Activated B cell treated with CpG ODN at 0.5 μM for 24 hours (primary cell): ENCODE results near the gene IDE. TPM values are rescaled to one million over a fixed set of nuclear protein-coding genes. Genes with fewer than 3 reads are reported as not detected.
"Not testable (repeated sequence)": the region's sequence is repeated elsewhere in the genome, so short reads cannot be mapped to it uniquely, and the experiment has no call there.

Source experiments
- ATAC-seq: fragments of 200-7000 bp; cut with Tn5 transposase; one replicate; pipeline ENCODE4 v1.10.0; 2021; ENCODE audit warnings: low read depth, mild to moderate bottlenecking, moderate library complexity
- CTCF ChIA-PET: fragments of 350-600 bp; sonication (Branson Sonifier 250); formaldehyde crosslinking; loops from one replicate; lab custom pipeline; 2021; ENCODE audit warnings: antibody characterized with exemption; lab: Charles Lee
- POLR2A ChIA-PET: fragments of 350-600 bp; sonication (Branson Sonifier 250); formaldehyde crosslinking; loops from one replicate; lab custom pipeline; 2021; ENCODE audit warnings: antibody characterized with exemption; lab: Charles Lee
- DNase-seq: peaks from one replicate; pipeline ENCODE4 v3.0.0; 2022
- H3K27ac Mint-ChIP-seq: one replicate; pipeline ENCODE4 v1.8.0; 2020; ENCODE audit warnings: mixed read lengths
- H3K27me3 Mint-ChIP-seq: one replicate; pipeline ENCODE4 v1.8.0; 2021; ENCODE audit warnings: mixed read lengths
- H3K36me3 Mint-ChIP-seq: one replicate; pipeline ENCODE4 v1.8.0; 2021; ENCODE audit warnings: low read depth, mixed read lengths
- H3K4me1 Mint-ChIP-seq: one replicate; pipeline ENCODE4 v1.8.0; 2021; ENCODE audit warnings: mixed read lengths
- H3K4me3 Mint-ChIP-seq: one replicate; pipeline ENCODE4 v1.8.0; 2020; ENCODE audit warnings: mild to moderate bottlenecking, mixed read lengths
- H3K9me3 Mint-ChIP-seq: one replicate; pipeline ENCODE4 v1.8.0; 2020; ENCODE audit warnings: mixed read lengths
- intact Hi-C: fragments of 100-400 bp; cut with micrococcal nuclease; formaldehyde crosslinking; loops from one replicate; pipeline ENCODE4 v1.15.1; 2024
- total RNA-seq: library from RNA; stranded (reverse); gene quantifications from 2 replicates; pipeline ENCODE4 v1.2.3, GENCODE V29; 2022
- TF ChIP-seq, protein P1 (sequence below): fragments of 200-600 bp; IDR thresholded peaks from one replicate; pipeline ENCODE4 v1.8.0; 2022; ENCODE audit warnings: antibody characterized with exemption, mild to moderate bottlenecking

Gene IDE
- total RNA-seq, 1 donor from 2014 or later: 39.2 TPM

DNA sequence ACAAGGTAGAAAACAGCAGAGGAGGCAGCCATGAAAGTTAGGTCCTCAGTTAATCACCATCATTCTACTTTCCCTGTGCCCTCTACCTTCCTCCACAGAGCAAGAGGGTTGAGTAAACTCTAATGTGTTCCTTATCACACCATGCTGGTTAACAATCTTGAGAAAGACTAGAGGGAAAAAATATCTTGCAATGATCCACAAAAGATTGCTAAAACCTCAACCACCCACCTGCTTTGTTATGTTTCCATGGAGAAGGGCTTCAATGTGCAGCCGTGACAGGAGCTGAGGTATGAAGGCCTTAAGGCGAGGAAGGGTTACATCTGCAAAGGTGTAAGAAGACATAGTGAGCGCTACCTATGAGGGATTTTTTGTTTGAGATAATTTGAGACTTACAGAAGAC, 103.9 kb downstream of the IDE start:
- CTCF ChIA-PET: no interaction called here
- Mint-ChIP-seq H3K27ac (no peak overlapping the region), H3K4me3 (no peak overlapping the region), H3K27me3 (no peaks in the 10 kb centered on the region), H3K9me3 (no peaks in the 10 kb centered on the region), H3K4me1 (no peaks in the 10 kb centered on the region), H3K36me3 (peaks cover 59% of the 10 kb centered on the region)
- TF ChIP-seq, protein P1, sequence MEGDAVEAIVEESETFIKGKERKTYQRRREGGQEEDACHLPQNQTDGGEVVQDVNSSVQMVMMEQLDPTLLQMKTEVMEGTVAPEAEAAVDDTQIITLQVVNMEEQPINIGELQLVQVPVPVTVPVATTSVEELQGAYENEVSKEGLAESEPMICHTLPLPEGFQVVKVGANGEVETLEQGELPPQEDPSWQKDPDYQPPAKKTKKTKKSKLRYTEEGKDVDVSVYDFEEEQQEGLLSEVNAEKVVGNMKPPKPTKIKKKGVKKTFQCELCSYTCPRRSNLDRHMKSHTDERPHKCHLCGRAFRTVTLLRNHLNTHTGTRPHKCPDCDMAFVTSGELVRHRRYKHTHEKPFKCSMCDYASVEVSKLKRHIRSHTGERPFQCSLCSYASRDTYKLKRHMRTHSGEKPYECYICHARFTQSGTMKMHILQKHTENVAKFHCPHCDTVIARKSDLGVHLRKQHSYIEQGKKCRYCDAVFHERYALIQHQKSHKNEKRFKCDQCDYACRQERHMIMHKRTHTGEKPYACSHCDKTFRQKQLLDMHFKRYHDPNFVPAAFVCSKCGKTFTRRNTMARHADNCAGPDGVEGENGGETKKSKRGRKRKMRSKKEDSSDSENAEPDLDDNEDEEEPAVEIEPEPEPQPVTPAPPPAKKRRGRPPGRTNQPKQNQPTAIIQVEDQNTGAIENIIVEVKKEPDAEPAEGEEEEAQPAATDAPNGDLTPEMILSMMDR: no peak
- intact Hi-C loops: no loop called here
- POLR2A ChIA-PET: no interaction called here
- DNase-seq: no peak
- no peak for ATAC-seq

DNA sequence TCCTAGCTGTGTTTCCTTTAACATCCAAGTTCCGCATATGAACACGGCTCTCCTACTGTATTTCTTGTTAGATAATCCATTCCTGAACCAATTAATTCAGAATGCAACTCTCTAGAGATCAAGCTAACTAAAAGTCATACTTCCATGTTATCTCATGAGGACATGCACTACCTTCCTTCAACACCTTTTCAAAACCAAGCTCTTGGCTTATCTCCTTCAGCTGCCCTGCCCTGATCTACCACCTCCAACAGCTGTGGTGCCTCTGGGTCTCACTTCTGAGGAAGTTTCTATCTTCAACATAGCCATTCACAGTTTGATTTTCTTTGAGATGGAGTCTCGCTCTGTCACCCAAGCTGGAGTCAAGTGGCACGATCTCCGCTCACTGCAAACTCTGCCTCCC, 109.5 kb downstream of the IDE start:
- ChIA-PET CTCF (interaction anchor here (0.6 kb wide), 1 partner anchor 793 kb away, joined by 3 read pairs; no protein-coding TSS in a partner anchor), POLR2A (no interaction called here)
- DNase-seq (no peak), ATAC-seq (no peak)
- intact Hi-C loops: no loop called here
- Mint-ChIP-seq H3K27ac (no peak overlapping the region), H3K27me3 (no peaks in the 10 kb centered on the region), H3K36me3 (peaks cover 70% of the 10 kb centered on the region), H3K4me1 (no peaks in the 10 kb centered on the region), H3K4me3 (no peak overlapping the region), H3K9me3 (no peaks in the 10 kb centered on the region)
- TF ChIP-seq, protein P1: no peak

DNA sequence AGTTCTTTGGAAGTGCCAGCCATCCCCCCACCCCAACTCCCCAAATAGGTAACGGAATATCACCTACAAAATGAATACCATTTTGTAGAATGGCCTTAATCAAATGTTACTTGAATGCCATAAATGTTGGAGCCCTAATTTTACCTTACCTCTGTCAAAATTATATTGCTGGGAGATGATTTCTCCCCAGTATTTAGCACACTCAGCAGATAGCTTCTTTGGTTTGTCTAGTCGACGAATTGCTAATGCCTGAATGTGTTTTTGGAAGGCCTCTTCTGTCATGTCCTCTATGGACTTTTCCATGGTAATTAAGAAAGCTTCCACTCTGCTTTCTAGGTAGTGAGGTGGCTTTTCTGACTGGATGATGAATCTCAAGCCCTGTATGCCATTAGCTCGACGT, 110.3 kb downstream of the IDE start:
- H3K4me1 Mint-ChIP-seq: no peaks in the 10 kb centered on the region
- H3K9me3 Mint-ChIP-seq: no peaks in the 10 kb centered on the region
- CTCF ChIA-PET: no interaction called here
- POLR2A ChIA-PET: no interaction called here
- no peak for DNase-seq
- ATAC-seq: no peak
- TF ChIP-seq, protein P1: no peak
- H3K27ac Mint-ChIP-seq: no peak overlapping the region
- H3K4me3 Mint-ChIP-seq: no peak overlapping the region
- intact Hi-C loops: no loop called here
- H3K36me3 Mint-ChIP-seq: peaks cover 65% of the 10 kb centered on the region
- no peaks in the 10 kb centered on the region for H3K27me3 Mint-ChIP-seq

DNA sequence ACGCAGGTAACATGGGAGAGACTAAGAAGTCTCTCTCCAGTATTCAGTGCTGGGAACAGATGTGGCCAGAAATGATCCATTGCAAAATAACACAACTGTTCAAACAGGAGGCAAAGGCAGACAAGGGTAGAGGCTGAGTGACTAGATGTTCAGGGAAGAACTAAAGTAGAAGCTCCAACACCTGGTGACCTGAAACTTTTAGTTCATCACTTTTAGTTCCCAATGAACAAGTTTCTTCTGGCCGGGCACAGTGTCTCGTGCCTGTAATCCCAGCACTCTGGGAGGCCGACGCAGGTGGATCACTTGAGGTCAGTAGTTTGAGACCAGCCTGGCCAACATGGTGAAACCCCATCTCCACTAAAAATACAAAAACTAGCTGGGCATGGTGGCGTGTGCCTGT, 118.9 kb downstream of the IDE start:
- intact Hi-C loops, ATAC-seq, H3K27me3 Mint-ChIP-seq, DNase-seq, CTCF ChIA-PET, H3K27ac Mint-ChIP-seq, H3K9me3 Mint-ChIP-seq, H3K4me1 Mint-ChIP-seq, POLR2A ChIA-PET, H3K4me3 Mint-ChIP-seq: not testable (repeated sequence)
- H3K36me3 Mint-ChIP-seq: peaks cover 58% of the 10 kb centered on the region

GRCh38 chr10:92452313-92452712, 121.6 kb downstream of the IDE start:
- TF ChIP-seq, protein P1: no peak
- Mint-ChIP-seq H3K36me3 (peaks cover 53% of the 10 kb centered on the region), H3K4me3 (no peak overlapping the region), H3K27ac (no peak overlapping the region), H3K9me3 (no peaks in the 10 kb centered on the region), H3K4me1 (no peaks in the 10 kb centered on the region), H3K27me3 (no peaks in the 10 kb centered on the region)
- ChIA-PET POLR2A (no interaction called here), CTCF (no interaction called here)
- no peak for ATAC-seq
- no peak for DNase-seq
- intact Hi-C loops: no loop called here

GRCh38 chr10:92451431-92451830, 122.5 kb downstream of the IDE start:
- TF ChIP-seq, protein P1: no peak
- Mint-ChIP-seq H3K4me3 (no peak overlapping the region), H3K36me3 (peaks cover 49% of the 10 kb centered on the region), H3K9me3 (no peaks in the 10 kb centered on the region), H3K4me1 (no peaks in the 10 kb centered on the region), H3K27ac (no peak overlapping the region), H3K27me3 (no peaks in the 10 kb centered on the region)
- intact Hi-C loops: no loop called here
- no peak for ATAC-seq
- no peak for DNase-seq
- POLR2A ChIA-PET: no interaction called here
- CTCF ChIA-PET: no interaction called here
